Stimulated activated CD4-positive, alpha-beta T cell treated with anti-CD3 and anti-CD28 coated beads, Interleukin-12 subunit alpha, Interleukin-12 subunit beta, amount 100 ng/mL, for 4 hours (primary cell): Measurements from ENCODE around the gene FBXO30.
A peak's percentile ranks its signal among the peaks of the same experiment; 100 is the strongest.

ENCODE experiments used
- DNase-seq: peaks from one replicate; pipeline ENCODE4 v3.0.0-alpha.2; 2020

FBXO30 gene

DNA sequence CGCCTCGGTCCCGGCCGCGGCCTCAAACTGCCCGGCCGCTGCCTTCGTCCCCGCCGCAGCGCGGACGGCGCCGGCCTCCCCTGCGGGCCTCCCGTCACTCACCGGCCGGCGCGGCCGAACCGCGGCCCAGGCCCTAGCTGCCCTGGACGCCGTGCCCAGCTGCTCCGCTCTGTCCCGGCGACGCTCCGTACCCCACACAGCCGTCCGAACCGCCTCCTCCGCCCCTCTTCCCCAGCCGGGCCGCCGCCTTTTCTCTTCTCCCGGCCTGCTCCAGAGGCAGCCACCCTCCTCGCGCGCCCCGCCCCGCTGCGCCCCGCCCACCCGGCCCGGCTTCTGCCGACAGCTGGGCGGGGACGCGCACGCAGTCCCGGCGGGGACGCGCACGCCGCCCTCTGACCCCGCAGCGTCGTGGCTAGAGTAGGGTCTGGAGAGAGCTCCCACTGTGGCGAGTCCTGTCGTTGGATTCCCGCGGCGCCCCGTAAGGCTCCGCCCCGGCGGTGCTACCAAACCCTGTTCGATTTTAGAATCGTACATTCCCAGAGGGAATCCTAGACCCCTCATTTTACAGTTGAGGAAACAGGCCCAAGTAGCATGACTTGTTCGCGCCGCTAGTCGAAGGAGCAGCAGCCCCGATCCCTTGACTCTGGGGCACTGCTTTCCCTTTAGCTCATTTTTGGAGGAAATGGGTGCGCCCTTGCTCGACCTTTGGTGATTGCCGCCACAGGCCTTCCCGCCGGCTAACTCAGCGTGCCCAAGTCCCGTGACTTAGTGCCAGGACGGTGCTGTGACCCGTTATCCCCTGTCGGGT is at the start of gene FBXO30:
FBXO30 (minus strand) TSS at position 295 of the 808 bp plus-strand sequence. CDS start 8,390 bp downstream, outside the sequence.
- peak; percentile 81 for DNase-seq

- no peak for DNase-seq
Measured at GRCh38 chr6:145863988-145864616, 49.5 kb upstream of the FBXO30 start.

- DNase-seq, result no peak
Measured at GRCh38 chr6:145863366-145863765, 48.8 kb upstream of the FBXO30 start.

DNA sequence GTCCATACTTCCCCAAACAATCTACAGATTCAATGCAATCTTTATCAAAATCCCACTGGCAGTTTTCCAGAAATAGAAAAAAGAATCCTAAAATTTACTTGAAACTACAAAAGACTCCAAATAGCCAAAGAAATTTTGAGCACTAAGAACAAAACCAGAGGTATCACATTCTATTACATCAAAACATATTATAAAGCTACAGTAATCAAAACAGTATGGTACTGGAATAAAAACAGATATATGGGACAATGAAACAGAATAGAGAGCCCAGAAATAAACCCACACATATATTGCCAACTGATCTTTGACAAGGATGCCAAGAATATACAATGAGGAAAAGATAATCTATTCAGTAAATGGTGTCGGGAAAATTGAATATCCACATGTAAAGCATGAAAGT is 46.0 kb upstream of the FBXO30 start:
- no peak for DNase-seq

DNA sequence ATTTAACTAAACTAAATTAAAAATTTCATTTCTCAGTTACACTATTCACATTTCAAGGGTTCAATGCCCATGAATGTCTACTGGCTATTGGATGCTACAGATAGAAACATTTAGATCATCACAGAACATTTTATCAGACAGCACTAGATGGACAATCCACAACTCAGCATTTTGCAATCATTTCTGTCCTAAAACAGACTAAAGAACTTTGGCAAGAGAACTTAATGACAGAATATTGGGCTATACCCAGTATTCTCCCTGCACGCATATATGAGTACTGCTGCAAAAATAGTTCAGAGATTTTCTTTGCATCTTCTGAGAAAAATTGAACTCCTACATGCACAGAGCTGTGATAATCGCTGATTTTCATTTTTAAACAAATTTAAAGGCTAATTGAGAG is 36.1 kb upstream of the FBXO30 start:
- no peak for DNase-seq

DNA sequence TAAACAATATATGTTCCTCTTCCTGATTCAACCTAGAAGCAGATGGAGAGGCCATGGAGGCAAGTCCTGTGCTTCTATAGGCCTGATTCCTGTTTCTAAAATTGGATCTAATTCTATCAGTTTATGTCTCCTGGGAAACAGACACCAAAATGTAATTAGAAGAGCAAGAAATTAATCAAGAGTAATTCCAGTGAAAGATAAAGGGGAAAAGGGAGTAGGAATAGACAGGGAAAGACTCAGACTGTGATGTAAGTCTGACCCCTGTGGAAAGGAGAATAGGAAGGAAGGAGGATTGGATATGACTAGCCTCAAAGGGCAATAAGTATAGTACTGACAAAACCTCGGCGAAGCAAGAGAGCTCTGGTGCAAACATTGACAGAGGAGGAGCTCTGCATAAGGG is 33.9 kb upstream of the FBXO30 start:
- DNase-seq, result no peak

DNA sequence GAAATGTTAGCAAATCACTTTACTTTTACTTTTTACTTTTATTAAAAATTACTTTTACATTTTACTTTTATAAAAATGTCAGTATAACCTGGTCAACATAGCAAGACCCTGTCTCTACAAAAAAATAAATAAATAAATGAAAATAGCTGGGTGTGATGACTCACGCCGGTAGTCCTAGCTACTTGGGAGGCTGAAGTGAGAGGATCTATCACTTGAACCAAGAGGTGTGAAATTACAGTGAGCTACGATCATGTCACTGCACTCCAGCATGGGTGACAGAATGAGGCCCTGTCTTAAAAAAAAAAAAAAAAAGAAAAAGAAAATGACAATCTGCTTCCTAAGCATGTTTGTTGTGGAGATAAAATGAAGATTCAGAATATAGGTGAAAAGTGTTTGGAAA is 31.0 kb upstream of the FBXO30 start:
- DNase-seq, result no peak

- no peak for DNase-seq
Measured at GRCh38 chr6:145844933-145845540, 30.4 kb upstream of the FBXO30 start.

GRCh38 chr6:145842693-145843546 is 28.3 kb upstream of the FBXO30 start:
- no peak for DNase-seq

GRCh38 chr6:145841668-145842067 is 27.1 kb upstream of the FBXO30 start:
- no peak for DNase-seq

- DNase-seq, result no peak
Measured at GRCh38 chr6:145839653-145840052, 25.1 kb upstream of the FBXO30 start.

GRCh38 chr6:145838305-145838704 is 23.7 kb upstream of the FBXO30 start:
- no peak for DNase-seq

DNA sequence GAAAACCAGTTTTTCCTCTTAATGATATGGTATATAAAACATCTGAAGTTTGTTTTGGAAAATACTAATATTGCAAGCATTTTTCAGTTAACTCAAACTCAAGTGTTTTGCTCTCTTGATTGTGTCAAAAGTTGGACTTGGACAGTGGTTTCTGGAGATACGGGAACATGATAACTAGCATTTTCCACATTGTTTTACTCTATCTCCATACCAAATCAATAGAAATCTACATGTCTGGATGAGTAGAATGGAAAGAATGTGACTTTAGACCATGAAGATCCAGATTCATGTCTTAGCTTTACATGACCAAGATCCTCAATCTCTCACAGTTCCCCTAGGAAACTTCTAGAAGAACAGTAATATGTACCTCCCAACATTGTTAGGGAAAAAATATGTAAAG is 22.2 kb upstream of the FBXO30 start:
- no peak for DNase-seq

DNA sequence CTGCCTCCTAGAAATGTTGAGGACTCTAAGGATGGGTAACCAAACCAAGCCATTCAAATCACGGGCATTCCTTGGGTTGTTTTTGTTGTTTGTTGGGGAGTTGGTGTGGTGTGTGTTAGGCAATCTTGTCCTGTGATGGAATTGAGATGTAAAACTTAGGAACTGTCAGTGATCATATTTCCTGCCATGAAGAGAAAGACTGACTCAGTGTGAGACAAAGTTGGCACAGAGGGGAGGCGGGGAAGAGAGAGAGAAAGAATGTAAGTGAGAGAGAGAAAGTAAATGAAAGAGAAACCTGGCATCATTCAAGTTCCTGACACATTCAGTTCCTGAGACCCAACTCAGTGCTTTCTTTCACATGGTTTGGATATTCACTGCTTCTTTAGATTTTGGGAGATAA is 21.6 kb upstream of the FBXO30 start:
- DNase-seq, result no peak

- DNase-seq, result no peak
Measured at GRCh38 chr6:145830612-145831011, 16.0 kb upstream of the FBXO30 start.

DNA sequence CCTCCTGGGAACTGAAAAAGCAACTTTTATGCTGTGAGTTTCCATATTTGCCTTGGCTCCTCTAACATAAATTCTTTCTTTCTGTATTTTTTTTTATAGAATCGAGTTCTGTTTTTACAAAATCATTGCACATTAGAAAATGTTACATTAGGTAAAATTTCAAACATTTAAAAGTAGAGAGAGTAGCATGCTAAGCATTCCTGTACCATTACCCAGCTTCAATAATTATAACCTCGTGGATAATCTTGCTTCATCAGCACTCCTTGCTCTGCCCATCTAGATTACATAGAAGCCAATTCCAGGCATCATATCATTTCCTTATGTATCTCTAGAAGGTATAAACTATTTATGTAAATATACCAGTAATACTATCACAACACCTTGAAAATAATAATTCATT is 15.4 kb upstream of the FBXO30 start:
- no peak for DNase-seq

- DNase-seq, result no peak
Measured at GRCh38 chr6:145829102-145829501, 14.5 kb upstream of the FBXO30 start.

DNA sequence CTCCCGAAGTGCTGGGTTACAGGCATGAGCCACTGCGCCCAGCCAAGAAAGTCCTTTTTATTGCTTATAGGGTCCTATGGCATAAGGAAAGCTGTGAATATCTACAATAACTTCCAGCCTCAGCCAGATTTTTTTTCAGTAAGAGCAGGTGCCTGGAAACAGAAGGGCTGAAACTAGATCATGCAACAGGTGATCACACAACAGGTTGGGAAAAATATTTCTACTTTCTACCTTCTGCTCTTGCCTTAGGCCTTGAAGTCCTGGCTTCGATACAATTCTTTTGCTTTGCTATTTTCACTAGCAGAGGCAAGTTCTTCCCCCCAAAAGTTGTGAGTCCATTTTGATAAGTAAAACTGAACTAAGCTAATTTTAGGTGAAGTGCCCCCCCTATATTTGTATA is 9.7 kb upstream of the FBXO30 start:
- no peak for DNase-seq

DNA sequence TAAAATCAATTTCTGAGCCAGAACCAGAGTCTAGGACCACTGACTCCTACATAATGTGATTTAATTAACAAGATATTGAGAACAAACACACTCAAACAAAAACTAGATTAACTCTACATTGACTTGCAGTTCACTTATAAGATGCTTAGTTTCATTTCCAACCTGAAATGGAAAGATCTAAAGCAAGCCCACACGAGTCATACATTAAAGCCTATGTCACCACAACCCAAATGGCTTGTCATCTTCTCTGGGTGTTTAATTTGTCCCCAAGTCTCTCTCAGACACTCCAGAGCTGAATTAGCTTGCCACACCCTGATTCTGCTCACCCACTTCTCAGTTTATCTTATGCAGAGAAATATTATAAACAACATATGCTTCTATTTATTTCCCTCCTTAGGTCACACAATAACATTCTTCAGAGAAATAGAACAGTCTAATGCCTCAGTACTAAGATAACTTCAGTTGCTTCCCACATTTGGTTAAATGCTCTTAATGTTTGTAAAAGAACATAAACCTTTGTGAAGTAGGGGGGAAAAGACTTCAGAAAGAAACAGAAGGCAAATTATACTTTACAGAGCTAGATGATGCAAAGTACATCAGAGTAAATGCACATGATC is 8.8 kb upstream of the FBXO30 start:
- DNase-seq, result no peak

- no peak for DNase-seq
Measured at GRCh38 chr6:145822456-145822855, 7.9 kb upstream of the FBXO30 start.

DNA sequence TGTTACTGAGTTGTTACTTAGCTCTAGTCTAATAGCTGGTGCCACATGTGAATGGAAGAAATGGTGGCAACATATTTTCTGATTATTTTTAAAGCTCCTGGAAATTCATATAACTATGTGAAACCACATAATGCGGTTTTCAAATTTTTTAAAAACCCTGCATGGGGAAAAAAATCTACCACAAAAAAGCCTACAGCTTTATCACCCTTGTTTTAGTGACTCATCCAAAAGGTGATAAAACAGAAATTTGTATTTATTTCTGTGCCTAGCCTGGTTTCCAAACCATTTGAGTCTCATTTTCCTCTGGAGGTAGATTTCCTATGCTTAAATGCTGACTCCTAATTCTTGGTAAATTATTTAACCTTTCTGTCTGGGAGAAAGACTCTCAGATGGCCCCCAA is 5.4 kb upstream of the FBXO30 start:
- no peak for DNase-seq

DNA sequence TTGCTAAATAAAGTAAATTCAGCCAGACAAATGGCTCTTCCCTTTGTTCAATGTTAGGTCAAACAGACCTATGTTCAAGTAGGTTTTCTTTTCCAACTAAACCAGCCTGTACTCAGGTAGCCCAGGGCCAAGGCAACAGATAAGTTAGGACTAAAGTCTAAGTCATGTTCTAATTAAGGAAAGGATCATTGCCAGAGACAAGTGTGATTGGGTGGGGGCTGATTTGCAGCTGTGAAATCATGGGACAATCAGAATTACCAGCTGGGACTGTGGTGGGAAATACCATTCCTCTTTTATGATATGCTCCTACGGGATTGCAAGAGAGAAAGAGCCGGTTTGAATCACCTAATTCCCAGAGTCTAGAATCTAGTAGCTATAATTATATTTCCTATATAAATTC is 4.2 kb upstream of the FBXO30 start:
- DNase-seq, result no peak

DNA sequence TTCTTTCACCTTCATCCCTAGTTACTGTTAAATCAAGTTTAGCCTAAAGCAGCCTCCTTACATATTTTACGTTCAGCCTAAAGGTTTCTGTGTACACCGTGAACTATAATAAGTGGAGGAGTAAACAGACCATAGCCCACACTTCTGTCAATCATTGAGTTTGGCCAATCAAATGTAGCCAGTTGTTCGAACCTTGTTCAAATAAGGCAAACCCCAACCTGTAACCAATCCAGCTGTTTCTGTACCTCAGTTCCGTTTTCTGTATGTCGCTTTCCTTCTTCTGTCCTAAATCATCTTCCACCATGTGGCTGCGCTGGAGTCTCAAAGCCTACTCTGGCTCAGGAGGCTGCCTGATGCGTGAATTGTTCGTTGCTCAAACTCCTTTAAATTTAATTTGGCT is 1.8 kb upstream of the FBXO30 start:
- no peak for DNase-seq
